HG03571 (cell line): ENCODE measurements around the gene SMIM14.
"Not testable (repeated sequence)": the region's sequence is repeated elsewhere in the genome, so short reads cannot be mapped to it uniquely, and the experiment has no call there.

ENCODE experiments used
- ATAC-seq: cut with Tn5 transposase; IDR thresholded peaks from one replicate; pipeline ENCODE4 v1.9.1; 2021; ENCODE audit not compliant: unreplicated experiment

The SMIM14 gene

GRCh38 chr4:39638354-39639239, at the start of gene SMIM14:
TSS of gene SMIM14 (minus strand) at chr4:39638865. CDS start at chr4:39605145, 33,720 bp downstream.
- ATAC-seq = peak; percentile 67

DNA sequence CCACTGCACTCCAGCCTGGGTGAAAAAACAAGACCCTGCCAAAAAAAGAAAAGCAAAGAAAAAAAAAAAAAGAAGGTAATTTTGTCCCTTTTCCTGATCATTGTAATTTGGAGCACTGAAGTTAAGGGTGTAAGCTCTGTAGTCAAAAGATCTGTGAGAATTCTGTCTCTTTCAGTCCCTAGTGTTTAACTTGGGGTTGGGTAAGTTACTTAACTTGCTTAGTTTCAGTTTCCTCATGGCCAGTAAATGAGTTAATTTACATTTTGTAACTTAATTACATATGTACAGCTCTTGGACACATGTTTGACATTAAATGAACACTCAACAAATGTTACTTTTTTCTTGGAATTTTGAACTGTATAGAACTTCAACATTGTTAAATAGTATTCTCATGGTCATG, 48.3 kb upstream of the SMIM14 start:
- ATAC-seq = no peak

- ATAC-seq = no peak
Measured at GRCh38 chr4:39685990-39686389, 47.3 kb upstream of the SMIM14 start.

DNA sequence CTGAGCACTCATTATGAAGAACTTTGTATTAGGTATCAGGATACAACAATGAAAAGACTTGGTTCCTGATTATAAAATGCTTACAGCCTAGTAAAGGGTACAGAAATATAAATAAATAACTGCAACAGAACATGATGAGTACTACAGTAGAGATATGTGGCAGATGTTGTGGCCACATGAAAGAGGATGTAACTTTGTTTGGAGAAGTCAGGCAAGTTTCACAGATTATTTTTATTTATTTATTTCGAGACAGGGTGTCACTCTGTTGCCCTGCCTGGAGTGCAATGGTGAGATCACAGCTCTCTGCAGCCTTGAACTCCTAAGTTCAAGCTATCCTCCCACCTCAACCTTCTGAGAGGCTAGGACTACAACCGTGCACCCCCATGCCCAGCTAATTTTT, 43.5 kb upstream of the SMIM14 start:
- no peak for ATAC-seq

GRCh38 chr4:39681003-39681402, 42.3 kb upstream of the SMIM14 start:
- ATAC-seq = not testable (repeated sequence)

GRCh38 chr4:39675681-39676080, 37.0 kb upstream of the SMIM14 start:
- ATAC-seq = not testable (repeated sequence)

DNA sequence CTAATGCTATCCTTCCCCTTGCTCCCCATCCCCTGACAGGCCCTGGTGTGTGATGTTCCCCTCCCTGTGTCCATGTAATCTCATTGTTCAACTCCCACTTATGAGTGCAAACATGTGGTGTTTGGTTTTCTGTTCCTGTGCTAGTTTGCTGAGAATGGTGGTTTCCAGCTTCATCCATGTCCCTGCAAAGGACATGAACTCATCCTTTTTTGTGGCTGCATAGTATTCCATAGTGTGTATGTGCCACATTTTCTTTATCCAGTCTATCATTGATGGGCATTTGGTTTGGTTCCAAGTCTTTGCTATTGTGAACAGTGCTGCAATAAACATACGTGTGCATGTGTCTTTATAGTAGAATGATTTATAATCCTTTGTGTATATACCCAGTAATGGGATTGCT, 31.6 kb upstream of the SMIM14 start:
- ATAC-seq = not testable (repeated sequence)

- no peak for ATAC-seq
Measured at GRCh38 chr4:39668887-39669286, 30.2 kb upstream of the SMIM14 start.

DNA sequence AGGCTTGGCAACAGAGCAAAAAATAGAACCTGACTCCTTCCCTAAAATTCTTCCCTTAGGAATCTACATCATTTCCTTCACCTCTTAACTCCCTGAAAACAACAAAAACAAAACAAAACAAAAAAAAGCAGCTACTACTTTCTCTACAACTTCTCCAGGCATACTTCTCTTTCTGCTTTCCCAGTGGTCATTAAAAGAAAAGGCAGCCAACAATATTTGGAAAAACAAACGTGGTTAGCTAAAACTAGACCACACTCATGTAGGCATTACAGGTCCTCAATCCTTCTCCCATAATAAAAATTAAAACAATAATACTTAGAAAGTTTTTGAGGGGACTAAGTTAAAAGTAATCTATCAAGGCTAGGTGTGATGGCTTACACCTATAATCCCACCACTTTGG, 29.0 kb upstream of the SMIM14 start:
- ATAC-seq = no peak

DNA sequence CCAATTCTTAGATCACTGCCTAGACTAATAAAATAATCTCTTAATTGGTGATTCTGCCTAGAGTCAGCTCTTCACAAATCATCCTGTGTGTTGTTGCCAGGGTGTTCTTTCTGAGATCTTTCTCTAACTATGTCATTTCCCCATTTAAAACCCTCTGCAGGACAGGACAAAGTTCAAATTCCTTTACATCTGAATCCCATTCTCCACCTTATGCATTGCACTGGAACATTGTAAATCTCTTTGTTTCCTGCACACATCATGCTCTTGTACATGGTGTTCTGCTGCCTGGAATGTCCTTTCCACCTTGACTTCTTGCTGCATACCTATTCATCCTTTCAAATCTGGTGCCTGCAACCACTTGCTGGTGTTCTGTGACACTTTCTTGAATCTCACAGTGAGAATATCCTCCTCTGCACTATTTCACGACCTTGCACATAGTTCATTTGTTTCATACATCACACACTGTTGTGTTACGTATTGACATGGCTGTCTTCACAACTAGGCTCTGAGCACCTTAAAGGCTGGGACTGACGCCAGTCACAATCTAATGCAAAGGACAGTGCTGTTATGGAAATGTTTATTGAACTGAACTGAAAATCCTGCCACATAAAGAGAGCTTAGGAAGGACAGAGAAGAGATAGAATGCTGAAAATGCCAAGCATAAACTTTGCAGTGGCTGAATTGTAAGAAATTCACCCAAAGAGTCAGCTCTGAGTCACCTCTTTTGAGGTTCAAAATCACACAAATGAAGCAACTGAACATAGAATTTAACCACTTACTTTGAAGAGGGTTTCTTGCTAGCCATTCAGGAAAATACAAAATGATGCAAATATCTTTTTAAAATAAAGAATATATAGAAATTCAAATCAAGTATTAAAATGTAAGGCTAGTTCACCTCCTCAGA, 26.4 kb upstream of the SMIM14 start:
- no peak for ATAC-seq

GRCh38 chr4:39662683-39663082, 24.0 kb upstream of the SMIM14 start:
- no peak for ATAC-seq

DNA sequence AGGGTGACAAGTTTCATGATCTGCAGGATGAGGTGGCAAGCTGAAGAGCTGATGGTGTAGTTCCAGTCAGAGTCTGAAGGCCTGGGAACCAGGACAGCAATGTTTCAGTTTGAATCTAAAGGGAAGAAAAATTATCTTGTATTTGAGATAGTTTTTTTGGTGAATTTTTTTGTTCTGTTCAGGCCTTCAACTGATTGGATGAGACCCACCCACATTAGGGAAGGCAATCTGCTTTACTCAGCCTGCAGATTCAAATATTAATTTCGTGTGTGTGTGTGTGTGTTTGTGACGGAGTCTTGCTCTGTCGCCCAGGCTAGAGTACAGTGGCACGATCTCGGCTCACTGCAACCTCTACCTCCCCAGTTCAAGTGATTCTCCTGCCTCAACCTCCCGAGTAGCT, 22.1 kb upstream of the SMIM14 start:
- ATAC-seq = no peak

- no peak for ATAC-seq
Measured at GRCh38 chr4:39660045-39660444, 21.4 kb upstream of the SMIM14 start.

GRCh38 chr4:39658756-39659155, 20.1 kb upstream of the SMIM14 start:
- no peak for ATAC-seq

DNA sequence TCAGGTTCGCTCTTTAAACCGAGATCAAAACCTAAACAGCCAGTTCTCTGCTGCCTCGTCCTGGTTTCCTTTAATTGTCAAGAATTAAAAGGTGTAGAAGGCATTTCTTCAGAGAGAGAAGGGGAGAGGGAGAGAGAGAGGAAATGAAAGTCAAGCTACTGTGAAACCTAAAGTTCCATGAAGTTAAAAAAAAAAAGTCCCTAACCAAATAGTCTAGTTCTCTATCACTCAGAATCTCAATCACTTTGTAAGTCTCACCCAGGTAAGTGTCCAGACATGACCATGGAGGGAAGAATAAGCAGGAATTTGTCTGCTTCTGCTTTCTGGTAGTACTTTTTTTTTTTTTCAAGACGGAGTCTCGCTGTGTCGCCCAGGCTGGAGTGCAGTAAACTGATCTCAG, 18.8 kb upstream of the SMIM14 start:
- ATAC-seq = peak; percentile 79

DNA sequence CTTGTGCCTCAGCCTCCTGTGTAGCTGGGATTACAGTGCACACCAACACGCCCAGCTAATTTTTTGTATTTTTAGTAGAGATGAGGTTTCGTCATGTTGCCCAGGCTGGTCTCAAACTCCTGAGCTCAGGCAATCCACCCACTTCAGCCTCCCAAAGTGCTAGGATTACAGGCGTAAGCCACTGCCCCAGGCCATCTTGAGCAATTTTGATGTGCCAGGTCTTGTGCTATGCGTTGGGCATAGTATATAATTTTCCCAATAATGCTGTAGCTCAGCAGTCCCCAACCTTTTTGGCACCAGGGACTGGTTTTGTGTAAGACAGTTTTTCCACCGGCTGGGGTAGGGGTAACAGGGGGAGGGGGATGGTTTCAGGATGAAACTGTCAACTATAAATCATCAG, 18.0 kb upstream of the SMIM14 start:
- ATAC-seq = not testable (repeated sequence)

DNA sequence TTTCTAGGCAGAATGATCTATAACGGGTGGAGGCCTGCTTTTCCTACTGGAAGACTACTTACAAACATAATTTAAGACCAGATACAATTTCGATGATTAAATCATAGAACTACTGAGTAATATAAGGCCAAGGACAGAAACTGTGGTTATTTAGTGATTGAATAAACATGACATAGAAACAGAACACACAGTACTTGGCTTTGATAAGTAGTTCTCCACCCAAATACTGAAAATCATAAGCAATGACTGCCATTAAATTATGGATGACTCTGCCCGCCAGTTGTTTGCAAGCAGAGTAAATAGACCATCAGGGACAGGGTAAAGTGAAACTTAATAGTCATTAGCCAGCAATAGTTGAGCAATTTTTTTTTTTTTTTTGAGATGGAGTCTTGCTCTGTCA, 17.2 kb upstream of the SMIM14 start:
- no peak for ATAC-seq

- ATAC-seq = no peak
Measured at GRCh38 chr4:39655211-39655610, 16.5 kb upstream of the SMIM14 start.

GRCh38 chr4:39651586-39651985, 12.9 kb upstream of the SMIM14 start:
- not testable (repeated sequence) for ATAC-seq

DNA sequence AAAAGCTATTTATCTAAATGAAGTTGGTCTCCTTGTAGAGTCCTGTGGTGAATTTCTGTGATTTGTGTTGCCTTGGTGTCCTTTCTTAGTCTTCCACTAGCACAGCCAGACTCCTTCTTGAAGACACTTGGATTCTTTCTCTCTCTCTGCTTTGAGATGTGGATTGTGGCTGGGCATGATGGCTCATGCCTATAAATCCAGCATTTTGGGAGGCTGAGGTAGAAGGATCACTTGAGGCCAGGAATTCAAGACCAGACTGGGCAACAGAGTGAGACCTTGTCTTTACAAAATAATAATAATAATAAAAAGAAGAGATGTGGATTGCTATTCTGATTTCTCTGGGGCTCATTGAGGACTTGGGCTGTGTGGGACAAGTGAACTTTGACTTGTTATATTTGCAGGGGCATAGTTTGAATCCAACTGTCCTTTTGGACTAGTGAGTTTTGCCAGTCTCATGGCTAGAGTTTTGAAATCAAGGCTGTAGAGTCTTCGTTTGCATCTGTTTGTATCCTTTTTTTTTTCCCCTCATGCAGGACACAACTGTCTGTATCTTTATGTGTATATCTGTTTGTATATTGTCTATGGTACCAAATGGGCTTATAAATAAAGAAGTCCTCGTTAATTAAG, 11.1 kb upstream of the SMIM14 start:
- no peak for ATAC-seq

DNA sequence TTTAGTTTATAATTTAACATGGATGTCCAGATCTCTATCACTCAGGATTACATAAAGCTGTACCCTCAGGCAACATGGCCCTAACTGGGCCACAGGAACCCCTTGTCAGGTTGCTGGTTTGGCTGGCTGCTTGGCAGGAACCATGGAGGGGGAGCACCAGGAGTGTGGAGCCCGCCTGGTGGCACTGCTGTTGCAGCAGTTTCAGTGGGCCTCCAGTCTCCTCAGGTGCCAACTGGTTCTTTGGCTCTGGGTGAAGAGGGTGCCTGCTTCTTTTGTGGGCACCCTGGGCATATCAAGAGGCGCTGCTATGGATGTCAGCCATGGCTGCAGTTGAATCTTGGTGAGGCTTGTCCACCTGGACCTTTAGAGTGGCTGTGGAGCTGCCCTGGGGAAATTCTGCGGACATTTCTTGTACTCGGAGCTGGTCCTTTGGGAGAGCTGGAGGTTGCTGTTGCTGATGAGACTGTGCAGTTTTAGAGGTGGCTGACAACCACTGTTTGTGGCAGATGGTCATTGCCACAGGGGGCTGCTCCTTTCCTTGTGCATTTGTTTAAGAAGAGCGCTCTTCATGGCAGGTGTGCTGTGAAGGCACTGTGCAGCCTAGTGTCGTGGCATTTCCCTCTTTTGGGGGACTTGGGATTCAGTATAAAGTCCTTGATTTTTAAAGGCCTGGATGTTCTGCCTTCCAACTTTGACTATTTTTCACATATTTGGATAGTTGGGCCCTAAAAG, 10.3 kb upstream of the SMIM14 start:
- ATAC-seq = no peak
